GM12865 (cell line): ENCODE results near the gene ABI3BP.

Source experiments
- DNase-seq: peaks from one replicate; pipeline ENCODE4 v3.0.0; 2010; ENCODE audit warnings: low read depth
- H3K4me3 ChIP-seq: 2 replicates; pipeline ENCODE4 v1.5.1; 2011; ENCODE audit warnings: mild to moderate bottlenecking, low read depth, low read length, control low read depth
- TF ChIP-seq, protein P1 (sequence below): IDR thresholded peaks from 2 replicates; pipeline ENCODE4 v1.5.1; 2011; ENCODE audit warnings: low read length, control low read depth, low read depth, inconsistent platforms; ENCODE audit not compliant: insufficient read depth; ENCODE audit errors: missing control alignments

The ABI3BP gene

GRCh38 chr3:100796556-100796955 is 196.7 kb downstream of the ABI3BP start:
- peak; percentile 45 for DNase-seq
- TF ChIP-seq, protein P1, sequence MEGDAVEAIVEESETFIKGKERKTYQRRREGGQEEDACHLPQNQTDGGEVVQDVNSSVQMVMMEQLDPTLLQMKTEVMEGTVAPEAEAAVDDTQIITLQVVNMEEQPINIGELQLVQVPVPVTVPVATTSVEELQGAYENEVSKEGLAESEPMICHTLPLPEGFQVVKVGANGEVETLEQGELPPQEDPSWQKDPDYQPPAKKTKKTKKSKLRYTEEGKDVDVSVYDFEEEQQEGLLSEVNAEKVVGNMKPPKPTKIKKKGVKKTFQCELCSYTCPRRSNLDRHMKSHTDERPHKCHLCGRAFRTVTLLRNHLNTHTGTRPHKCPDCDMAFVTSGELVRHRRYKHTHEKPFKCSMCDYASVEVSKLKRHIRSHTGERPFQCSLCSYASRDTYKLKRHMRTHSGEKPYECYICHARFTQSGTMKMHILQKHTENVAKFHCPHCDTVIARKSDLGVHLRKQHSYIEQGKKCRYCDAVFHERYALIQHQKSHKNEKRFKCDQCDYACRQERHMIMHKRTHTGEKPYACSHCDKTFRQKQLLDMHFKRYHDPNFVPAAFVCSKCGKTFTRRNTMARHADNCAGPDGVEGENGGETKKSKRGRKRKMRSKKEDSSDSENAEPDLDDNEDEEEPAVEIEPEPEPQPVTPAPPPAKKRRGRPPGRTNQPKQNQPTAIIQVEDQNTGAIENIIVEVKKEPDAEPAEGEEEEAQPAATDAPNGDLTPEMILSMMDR, result no peak
- H3K4me3 ChIP-seq, result peak overlapping the region; percentile 28; the same call in 1 of the 2 replicates

- no peak for DNase-seq
- no peak overlapping the region for H3K4me3 ChIP-seq
- TF ChIP-seq, protein P1, result no peak
These were observed 203.6 kb downstream of the ABI3BP start for GRCh38 chr3:100789579-100789978.

GRCh38 chr3:100783619-100784018 is 209.6 kb downstream of the ABI3BP start:
- DNase-seq, result no peak
- TF ChIP-seq, protein P1, result no peak
- no peak overlapping the region for H3K4me3 ChIP-seq

DNA sequence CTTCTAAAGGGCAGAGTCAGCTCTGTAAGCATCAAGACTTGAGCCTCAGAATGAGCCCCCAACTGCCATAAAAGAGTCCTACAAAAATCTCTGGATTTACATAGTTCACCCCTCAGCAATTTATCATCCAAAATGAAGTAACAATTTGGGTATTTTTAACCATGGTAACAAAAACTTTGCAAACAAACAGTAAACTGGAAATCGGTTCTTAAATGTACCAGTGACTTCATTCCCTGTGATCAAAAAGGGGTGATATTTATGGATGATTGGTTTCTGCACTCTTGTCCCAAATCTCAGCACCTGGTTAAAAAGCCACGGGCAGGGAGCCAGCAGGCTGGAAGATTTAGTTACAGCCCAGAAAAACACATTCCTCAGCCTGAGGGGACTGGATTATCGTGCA is 210.3 kb downstream of the ABI3BP start:
- TF ChIP-seq, protein P1, result no peak
- no peak for DNase-seq
- H3K4me3 ChIP-seq, result no peak overlapping the region

DNA sequence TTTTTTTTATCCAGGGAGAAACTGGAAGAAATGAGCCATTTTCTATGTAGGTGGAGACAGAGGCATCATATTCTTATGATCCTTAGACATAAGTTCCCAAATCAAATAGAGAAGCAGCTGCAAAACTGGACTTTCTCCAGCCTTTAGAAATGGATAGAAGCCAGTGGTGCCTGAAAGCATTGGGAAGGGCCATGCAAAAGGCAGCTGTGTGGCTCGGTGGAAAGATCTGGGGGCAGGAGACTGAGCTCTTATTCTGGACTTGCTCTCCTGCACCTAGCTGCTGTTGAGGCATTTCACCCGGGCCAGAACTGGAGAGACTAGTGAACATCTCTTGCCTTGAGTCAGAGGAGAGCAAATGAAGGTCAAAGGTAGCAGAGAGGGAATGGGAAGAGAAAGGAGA is 210.9 kb downstream of the ABI3BP start:
- TF ChIP-seq, protein P1, result no peak
- no peak overlapping the region for H3K4me3 ChIP-seq
- DNase-seq, result no peak

DNA sequence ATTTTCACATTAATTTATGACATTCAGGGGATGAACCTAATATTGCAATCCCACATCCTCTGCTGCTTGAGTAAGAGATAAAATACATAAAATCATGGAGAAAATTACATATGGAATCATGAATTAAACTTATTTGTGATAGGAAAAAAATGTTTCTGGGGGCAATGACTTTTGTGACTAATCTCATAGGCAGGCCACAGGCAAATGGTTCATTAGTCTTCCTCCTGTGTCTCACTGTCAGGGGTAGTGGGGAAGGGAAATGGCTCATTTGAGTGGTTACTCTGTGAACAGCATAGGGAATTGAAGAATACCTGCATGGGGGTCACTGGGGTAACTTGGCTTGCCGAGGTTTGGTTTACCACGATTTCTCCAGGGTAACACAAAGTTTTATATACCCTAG is 211.9 kb downstream of the ABI3BP start:
- no peak for DNase-seq
- TF ChIP-seq, protein P1, result no peak
- no peak overlapping the region for H3K4me3 ChIP-seq

GRCh38 chr3:100780071-100780622 is 213.1 kb downstream of the ABI3BP start:
- DNase-seq, result no peak
- H3K4me3 ChIP-seq, result no peak overlapping the region
- TF ChIP-seq, protein P1, result no peak
